GM23338 (cell line): ENCODE data around the gene TMEM59L.

Source experiments
- EZH2 ChIP-seq: fragments of 200-600 bp; sonication (generic); IDR thresholded peaks from one replicate; pipeline ENCODE4 v1.8.0; 2017; ENCODE audit warnings: antibody characterized with exemption, mild to moderate bottlenecking, low read depth; ENCODE audit not compliant: unreplicated experiment
- TF ChIP-seq, protein P1 (sequence below), 2 experiments: fragments of 200-600 bp in 1 of 2; sonication (generic) in 1 of 2; conservative IDR thresholded peaks; 2 replicates each; pipeline versions ENCODE4 v1.5.1 to v1.6.1; 2016 to 2017; ENCODE audit warnings: antibody characterized with exemption in 2 of 2, low read depth in 2 of 2, mild to moderate bottlenecking in 2 of 2, moderate library complexity in 1 of 2
- TF ChIP-seq, protein P2 (sequence below): fragments of 250-450 bp; sonication (Bioruptor Pico); IDR thresholded peaks from 2 replicates; pipeline ENCODE4 v1.5.0; 2020; ENCODE audit warnings: mild to moderate bottlenecking, moderate library complexity

- TF ChIP-seq, protein P1, sequence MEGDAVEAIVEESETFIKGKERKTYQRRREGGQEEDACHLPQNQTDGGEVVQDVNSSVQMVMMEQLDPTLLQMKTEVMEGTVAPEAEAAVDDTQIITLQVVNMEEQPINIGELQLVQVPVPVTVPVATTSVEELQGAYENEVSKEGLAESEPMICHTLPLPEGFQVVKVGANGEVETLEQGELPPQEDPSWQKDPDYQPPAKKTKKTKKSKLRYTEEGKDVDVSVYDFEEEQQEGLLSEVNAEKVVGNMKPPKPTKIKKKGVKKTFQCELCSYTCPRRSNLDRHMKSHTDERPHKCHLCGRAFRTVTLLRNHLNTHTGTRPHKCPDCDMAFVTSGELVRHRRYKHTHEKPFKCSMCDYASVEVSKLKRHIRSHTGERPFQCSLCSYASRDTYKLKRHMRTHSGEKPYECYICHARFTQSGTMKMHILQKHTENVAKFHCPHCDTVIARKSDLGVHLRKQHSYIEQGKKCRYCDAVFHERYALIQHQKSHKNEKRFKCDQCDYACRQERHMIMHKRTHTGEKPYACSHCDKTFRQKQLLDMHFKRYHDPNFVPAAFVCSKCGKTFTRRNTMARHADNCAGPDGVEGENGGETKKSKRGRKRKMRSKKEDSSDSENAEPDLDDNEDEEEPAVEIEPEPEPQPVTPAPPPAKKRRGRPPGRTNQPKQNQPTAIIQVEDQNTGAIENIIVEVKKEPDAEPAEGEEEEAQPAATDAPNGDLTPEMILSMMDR (conservative IDR thresholded peaks at IDR 0.05; ENCODE audit: low read depth in 2 of 2): no peak
- TF ChIP-seq, protein P2, sequence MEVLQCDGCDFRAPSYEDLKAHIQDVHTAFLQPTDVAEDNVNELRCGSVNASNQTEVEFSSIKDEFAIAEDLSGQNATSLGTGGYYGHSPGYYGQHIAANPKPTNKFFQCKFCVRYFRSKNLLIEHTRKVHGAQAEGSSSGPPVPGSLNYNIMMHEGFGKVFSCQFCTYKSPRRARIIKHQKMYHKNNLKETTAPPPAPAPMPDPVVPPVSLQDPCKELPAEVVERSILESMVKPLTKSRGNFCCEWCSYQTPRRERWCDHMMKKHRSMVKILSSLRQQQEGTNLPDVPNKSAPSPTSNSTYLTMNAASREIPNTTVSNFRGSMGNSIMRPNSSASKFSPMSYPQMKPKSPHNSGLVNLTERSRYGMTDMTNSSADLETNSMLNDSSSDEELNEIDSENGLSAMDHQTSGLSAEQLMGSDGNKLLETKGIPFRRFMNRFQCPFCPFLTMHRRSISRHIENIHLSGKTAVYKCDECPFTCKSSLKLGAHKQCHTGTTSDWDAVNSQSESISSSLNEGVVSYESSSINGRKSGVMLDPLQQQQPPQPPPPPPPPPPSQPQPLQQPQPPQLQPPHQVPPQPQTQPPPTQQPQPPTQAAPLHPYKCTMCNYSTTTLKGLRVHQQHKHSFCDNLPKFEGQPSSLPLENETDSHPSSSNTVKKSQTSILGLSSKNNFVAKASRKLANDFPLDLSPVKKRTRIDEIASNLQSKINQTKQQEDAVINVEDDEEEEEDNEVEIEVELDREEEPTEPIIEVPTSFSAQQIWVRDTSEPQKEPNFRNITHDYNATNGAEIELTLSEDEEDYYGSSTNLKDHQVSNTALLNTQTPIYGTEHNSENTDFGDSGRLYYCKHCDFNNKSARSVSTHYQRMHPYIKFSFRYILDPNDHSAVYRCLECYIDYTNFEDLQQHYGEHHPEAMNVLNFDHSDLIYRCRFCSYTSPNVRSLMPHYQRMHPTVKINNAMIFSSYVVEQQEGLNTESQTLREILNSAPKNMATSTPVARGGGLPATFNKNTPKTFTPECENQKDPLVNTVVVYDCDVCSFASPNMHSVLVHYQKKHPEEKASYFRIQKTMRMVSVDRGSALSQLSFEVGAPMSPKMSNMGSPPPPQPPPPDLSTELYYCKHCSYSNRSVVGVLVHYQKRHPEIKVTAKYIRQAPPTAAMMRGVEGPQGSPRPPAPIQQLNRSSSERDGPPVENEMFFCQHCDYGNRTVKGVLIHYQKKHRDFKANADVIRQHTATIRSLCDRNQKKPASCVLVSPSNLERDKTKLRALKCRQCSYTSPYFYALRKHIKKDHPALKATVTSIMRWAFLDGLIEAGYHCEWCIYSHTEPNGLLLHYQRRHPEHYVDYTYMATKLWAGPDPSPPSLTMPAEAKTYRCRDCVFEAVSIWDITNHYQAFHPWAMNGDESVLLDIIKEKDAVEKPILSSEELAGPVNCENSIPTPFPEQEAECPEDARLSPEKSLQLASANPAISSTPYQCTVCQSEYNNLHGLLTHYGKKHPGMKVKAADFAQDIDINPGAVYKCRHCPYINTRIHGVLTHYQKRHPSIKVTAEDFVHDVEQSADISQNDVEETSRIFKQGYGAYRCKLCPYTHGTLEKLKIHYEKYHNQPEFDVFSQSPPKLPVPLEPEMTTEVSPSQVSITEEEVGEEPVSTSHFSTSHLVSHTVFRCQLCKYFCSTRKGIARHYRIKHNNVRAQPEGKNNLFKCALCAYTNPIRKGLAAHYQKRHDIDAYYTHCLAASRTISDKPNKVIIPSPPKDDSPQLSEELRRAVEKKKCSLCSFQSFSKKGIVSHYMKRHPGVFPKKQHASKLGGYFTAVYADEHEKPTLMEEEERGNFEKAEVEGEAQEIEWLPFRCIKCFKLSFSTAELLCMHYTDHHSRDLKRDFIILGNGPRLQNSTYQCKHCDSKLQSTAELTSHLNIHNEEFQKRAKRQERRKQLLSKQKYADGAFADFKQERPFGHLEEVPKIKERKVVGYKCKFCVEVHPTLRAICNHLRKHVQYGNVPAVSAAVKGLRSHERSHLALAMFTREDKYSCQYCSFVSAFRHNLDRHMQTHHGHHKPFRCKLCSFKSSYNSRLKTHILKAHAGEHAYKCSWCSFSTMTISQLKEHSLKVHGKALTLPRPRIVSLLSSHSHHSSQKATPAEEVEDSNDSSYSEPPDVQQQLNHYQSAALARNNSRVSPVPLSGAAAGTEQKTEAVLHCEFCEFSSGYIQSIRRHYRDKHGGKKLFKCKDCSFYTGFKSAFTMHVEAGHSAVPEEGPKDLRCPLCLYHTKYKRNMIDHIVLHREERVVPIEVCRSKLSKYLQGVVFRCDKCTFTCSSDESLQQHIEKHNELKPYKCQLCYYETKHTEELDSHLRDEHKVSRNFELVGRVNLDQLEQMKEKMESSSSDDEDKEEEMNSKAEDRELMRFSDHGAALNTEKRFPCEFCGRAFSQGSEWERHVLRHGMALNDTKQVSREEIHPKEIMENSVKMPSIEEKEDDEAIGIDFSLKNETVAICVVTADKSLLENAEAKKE (CRISPR knock-in tag): no peak
- TF ChIP-seq EZH2: no peak
Observed at GRCh38 chr19:18663940-18664530, 51.4 kb downstream of the TMEM59L start.
